MCF 10A (cell line): Measurements from ENCODE around the gene GSDMA. TPM values are rescaled to one million over a fixed set of nuclear protein-coding genes. Genes with fewer than 3 reads are reported as not detected.

Experiments
- BruUV-seq: library from RNA; stranded (reverse); fragments of 400-500 nt; replicated peaks from 2 replicates; lab custom pipeline; 2021; lab: Mats Ljungman, UMichigan
- CTCF ChIA-PET: fragments of 300-600 bp; sonication (Branson Sonifier 250); formaldehyde crosslinking; extraction: SDS; loops from one replicate; lab custom pipeline; 2021; ENCODE audit warnings: antibody characterized with exemption, inconsistent platforms; lab: Yijun Ruan, JAX
- POLR2A ChIA-PET: fragments of 300-600, 350-650 bp; sonication (Branson Sonifier 250); formaldehyde crosslinking; extraction: SDS; loops from one replicate; lab custom pipeline; 2020; ENCODE audit warnings: antibody characterized with exemption, inconsistent platforms; lab: Yijun Ruan, JAX
- DNase-seq: peaks from one replicate; pipeline ENCODE4 v3.0.0-alpha.2; 2018; ENCODE audit not compliant: unreplicated experiment
- H3K27ac Mint-ChIP-seq: one replicate; pipeline ENCODE4 v1.8.0; 2022; ENCODE audit warnings: mild to moderate bottlenecking, low read depth, mixed read lengths; ENCODE audit not compliant: unreplicated experiment
- H3K27me3 Mint-ChIP-seq: one replicate; pipeline ENCODE4 v1.8.0; 2022; ENCODE audit warnings: mixed read lengths; ENCODE audit not compliant: insufficient read depth, unreplicated experiment
- H3K36me3 Mint-ChIP-seq: one replicate; pipeline ENCODE4 v1.8.0; 2022; ENCODE audit warnings: mild to moderate bottlenecking, moderate library complexity, mixed read lengths; ENCODE audit not compliant: insufficient read depth, unreplicated experiment
- H3K4me1 Mint-ChIP-seq: one replicate; pipeline ENCODE4 v1.8.0; 2022; ENCODE audit warnings: mixed read lengths; ENCODE audit not compliant: insufficient read depth, unreplicated experiment
- H3K4me3 Mint-ChIP-seq: one replicate; pipeline ENCODE4 v1.8.0; 2022; ENCODE audit warnings: mild to moderate bottlenecking, moderate library complexity, mixed read lengths; ENCODE audit not compliant: unreplicated experiment
- H3K9me3 Mint-ChIP-seq: one replicate; pipeline ENCODE4 v1.8.0; 2022; ENCODE audit warnings: mixed read lengths; ENCODE audit not compliant: unreplicated experiment
- intact Hi-C: fragments of 100-400 bp; cut with micrococcal nuclease; formaldehyde crosslinking; loops from 2 replicates; pipeline ENCODE4 v1.14.1; 2022
- total RNA-seq: library from RNA; stranded (reverse); gene quantifications from 2 replicates; pipeline ENCODE4 v1.2.3, GENCODE V29; 2022
- TF ChIP-seq, protein P1 (sequence below): fragments of 200-600 bp; IDR thresholded peaks from one replicate; pipeline ENCODE4 v1.8.0; 2022; ENCODE audit warnings: antibody characterized with exemption, mild to moderate bottlenecking; ENCODE audit not compliant: unreplicated experiment

GSDMA gene
- total RNA-seq, 1 experiment from 2014 or later, result 0.77 TPM

DNA sequence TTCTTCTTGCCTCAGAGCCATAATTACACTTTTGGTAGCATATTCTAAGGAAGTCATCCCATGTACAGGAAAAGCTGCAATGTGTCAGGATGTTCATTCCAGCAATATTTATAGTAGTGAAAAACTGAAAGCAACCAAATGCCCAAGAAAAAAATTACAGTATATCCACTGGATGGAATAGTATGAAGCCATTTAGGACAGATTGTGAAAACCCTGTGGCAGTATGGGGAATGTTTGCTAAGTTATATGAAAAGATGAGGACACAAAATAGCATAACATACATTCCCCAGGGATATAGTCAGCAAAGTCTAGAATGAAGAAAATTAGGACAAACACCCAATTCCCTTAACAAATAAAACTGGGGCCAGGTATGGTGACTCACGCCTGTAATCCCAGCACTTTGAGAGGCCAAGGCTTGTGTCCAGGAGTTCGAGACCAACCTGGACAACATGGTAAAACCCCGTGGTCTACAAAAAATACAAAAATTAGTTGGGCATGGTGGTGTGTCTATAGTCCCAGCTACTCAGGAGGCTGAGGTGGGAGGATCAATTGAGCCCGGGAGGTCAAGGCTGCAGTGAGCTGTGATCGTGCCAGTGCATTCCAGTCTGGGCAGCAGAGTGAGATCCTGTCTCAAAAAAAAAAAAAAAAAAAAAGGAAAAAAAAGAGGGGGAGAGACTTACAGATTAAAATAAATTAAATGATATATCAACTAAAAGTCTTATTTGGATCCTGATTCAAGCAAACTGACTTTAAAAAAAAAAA, 33.0 kb upstream of the GSDMA start:
- POLR2A ChIA-PET, result interaction anchor here (0.6 to 1.6 kb wide), 6 partner anchors 9 to 469 kb away, joined by 3 read pairs; no protein-coding TSS in a partner anchor
- H3K4me3 Mint-ChIP-seq, result no peak overlapping the region
- intact Hi-C loops, result loop anchor here (1.0 kb wide), 1 partner anchor 50 kb away; the partner anchor contains the start of gene PSMD3
- H3K27me3 Mint-ChIP-seq, result no peaks in the 10 kb centered on the region
- no TSS peak for BruUV-seq
- peaks cover 18% of the 10 kb centered on the region for H3K4me1 Mint-ChIP-seq
- DNase-seq, result peak; percentile 55
- no peaks in the 10 kb centered on the region for H3K36me3 Mint-ChIP-seq
- TF ChIP-seq, protein P1, sequence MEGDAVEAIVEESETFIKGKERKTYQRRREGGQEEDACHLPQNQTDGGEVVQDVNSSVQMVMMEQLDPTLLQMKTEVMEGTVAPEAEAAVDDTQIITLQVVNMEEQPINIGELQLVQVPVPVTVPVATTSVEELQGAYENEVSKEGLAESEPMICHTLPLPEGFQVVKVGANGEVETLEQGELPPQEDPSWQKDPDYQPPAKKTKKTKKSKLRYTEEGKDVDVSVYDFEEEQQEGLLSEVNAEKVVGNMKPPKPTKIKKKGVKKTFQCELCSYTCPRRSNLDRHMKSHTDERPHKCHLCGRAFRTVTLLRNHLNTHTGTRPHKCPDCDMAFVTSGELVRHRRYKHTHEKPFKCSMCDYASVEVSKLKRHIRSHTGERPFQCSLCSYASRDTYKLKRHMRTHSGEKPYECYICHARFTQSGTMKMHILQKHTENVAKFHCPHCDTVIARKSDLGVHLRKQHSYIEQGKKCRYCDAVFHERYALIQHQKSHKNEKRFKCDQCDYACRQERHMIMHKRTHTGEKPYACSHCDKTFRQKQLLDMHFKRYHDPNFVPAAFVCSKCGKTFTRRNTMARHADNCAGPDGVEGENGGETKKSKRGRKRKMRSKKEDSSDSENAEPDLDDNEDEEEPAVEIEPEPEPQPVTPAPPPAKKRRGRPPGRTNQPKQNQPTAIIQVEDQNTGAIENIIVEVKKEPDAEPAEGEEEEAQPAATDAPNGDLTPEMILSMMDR, result no peak
- peak overlapping the region; percentile 59 for H3K27ac Mint-ChIP-seq
- H3K9me3 Mint-ChIP-seq, result no peaks in the 10 kb centered on the region
- CTCF ChIA-PET, result interaction anchor here (0.6 to 0.7 kb wide), 6 partner anchors 47 to 307 kb away, joined by 3 to 5 read pairs (median 3); partner anchors contain the start of gene CSF3

DNA sequence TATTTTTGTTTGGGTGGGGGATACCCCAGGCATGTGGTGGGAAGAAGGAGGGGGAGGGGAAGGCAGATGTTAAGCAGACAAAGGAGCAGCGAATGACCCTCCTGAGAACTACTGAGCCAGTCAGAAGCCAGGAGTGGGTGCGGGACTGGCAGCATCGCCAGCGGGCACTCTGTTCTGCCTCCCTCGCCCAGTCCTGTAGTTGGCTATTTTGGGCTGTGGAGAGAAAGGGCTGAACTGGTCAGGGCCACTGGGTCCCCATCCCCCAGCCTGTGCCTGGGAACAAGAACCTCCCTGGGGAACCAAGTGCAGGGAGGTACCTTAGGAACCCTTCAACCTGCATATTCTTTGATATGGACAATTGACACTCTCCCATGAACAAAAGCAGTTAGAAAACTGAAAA, 28.9 kb upstream of the GSDMA start:
- Mint-ChIP-seq H3K27ac (no peak overlapping the region), H3K9me3 (no peaks in the 10 kb centered on the region), H3K36me3 (no peaks in the 10 kb centered on the region), H3K4me3 (no peak overlapping the region), H3K4me1 (peaks cover 10% of the 10 kb centered on the region), H3K27me3 (no peaks in the 10 kb centered on the region)
- ChIA-PET CTCF (no interaction called here), POLR2A (interaction anchor here (0.6 kb wide), 1 partner anchor 252 kb away, joined by 3 read pairs; no protein-coding TSS in a partner anchor)
- no peak for DNase-seq
- TF ChIP-seq, protein P1, result no peak
- intact Hi-C loops, result no loop called here
- BruUV-seq, result no TSS peak

DNA sequence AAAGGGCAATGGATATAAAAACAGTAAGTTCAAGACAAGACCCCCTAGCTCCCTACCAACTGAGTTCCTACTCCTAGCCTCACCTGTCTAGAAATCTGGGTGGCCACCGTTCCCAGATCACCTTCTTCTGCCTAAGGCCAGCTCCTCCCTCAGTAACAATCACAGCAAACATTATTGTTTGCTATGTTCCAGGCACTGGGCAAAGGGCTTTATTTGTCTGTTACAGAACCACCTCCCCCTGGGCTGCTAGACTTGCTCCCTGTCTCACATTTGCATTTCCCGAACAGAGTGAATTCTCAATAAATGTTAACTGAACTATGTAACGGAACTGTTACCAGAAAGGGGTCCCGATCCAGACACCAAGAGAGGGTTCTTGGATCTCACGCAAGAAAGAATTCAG, 28.5 kb upstream of the GSDMA start:
- no peak overlapping the region for H3K27ac Mint-ChIP-seq
- CTCF ChIA-PET, result no interaction called here
- no peaks in the 10 kb centered on the region for H3K36me3 Mint-ChIP-seq
- POLR2A ChIA-PET, result no interaction called here
- TF ChIP-seq, protein P1, result no peak
- no peak for DNase-seq
- no TSS peak for BruUV-seq
- peaks cover 6% of the 10 kb centered on the region for H3K4me1 Mint-ChIP-seq
- intact Hi-C loops, result no loop called here
- H3K9me3 Mint-ChIP-seq, result no peaks in the 10 kb centered on the region
- no peak overlapping the region for H3K4me3 Mint-ChIP-seq
- H3K27me3 Mint-ChIP-seq, result no peaks in the 10 kb centered on the region

DNA sequence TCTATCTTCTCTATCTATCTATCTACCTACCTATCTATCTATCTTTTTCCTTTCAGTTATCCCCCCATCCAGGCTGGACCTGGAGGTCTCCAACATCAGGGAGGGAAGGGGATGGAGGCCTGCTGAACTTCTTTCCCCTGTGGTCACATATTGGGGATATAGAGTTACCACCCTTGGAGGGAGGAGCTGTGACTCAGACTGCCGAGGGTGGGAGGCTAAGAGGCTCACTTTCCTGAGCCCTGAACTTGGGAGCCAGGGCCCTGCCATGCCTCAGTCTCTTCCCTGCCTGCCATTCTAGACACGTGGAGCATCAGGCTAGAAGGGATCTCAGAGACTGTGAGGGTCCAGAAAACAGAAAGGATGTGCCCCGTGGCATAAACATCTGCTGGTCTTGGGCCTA, 26.9 kb upstream of the GSDMA start:
- ChIA-PET POLR2A (no interaction called here), CTCF (no interaction called here)
- TF ChIP-seq, protein P1, result no peak
- Mint-ChIP-seq H3K9me3 (no peaks in the 10 kb centered on the region), H3K27ac (no peak overlapping the region), H3K27me3 (no peaks in the 10 kb centered on the region), H3K4me3 (no peak overlapping the region), H3K36me3 (no peaks in the 10 kb centered on the region), H3K4me1 (no peaks in the 10 kb centered on the region)
- no TSS peak for BruUV-seq
- intact Hi-C loops, result no loop called here
- no peak for DNase-seq
